Rectal smooth muscle tissue (tissue), 1 donor: ENCODE data around the gene HEY2.

ENCODE experiments used
- H3K27ac ChIP-seq: one replicate; pipeline ENCODE4 v1.7.0; 2013; ENCODE audit warnings: low read depth, low read length, inconsistent platforms
- H3K27me3 ChIP-seq: one replicate; pipeline ENCODE4 v1.7.0; 2013; ENCODE audit warnings: low read length; ENCODE audit not compliant: control insufficient read depth, insufficient read depth
- H3K36me3 ChIP-seq: one replicate; pipeline ENCODE4 v1.7.0; 2013; ENCODE audit warnings: low read length; ENCODE audit not compliant: control insufficient read depth, insufficient read depth
- H3K4me1 ChIP-seq: one replicate; pipeline ENCODE4 v1.7.0; 2013; ENCODE audit warnings: low read length; ENCODE audit not compliant: control insufficient read depth, insufficient read depth
- H3K4me3 ChIP-seq: one replicate; pipeline ENCODE4 v1.7.0; 2013; ENCODE audit warnings: low read length
- H3K9ac ChIP-seq: one replicate; pipeline ENCODE4 v1.7.0; 2013; ENCODE audit warnings: low read length

HEY2 gene

DNA sequence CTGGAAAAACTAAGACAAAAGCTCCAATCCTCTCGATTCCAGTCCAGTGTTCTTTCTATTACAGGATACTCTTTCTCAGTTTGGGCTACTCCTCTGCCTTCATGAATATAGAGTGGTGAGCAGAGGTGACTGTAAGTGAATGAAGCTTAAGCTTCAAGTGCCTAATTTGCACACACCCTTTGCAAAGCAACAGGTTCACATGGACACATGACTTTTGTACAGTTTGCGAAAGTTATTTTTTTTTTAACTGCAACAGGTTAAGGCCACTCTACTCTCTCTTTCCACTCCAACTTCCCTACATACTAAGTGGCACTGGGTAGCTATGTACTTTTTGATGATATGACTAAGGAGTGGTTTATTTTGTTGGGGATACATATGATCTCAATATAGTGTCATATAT is 19.4 kb upstream of the HEY2 start:
- Histone ChIP-seq H3K4me1 (no peaks in the 10 kb centered on the region), H3K36me3 (no peaks in the 10 kb centered on the region), H3K27me3 (no peaks in the 10 kb centered on the region), H3K27ac (no peak overlapping the region), H3K4me3 (no peak overlapping the region), H3K9ac (no peak overlapping the region)

DNA sequence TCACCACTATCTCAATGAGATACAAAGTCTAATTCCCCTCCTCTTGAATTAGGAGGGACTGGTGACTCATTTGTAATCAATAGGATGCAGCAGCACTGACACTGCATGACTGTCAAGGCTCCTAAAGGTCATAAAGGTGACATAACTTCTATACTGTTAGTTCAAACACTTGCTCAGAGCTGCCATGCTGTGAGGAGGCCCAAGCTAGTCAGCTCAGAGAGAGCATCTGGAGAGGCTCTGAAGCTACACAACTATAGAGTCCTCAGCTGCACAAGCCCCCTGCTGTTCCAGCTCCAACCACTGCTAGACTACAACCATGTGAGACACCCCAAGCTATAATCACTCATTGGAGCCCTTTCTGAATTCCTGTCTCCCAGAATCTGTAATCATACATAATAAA is 17.0 kb upstream of the HEY2 start:
- no peaks in the 10 kb centered on the region for H3K4me1 ChIP-seq
- H3K9ac ChIP-seq = no peak overlapping the region
- no peaks in the 10 kb centered on the region for H3K27me3 ChIP-seq
- no peak overlapping the region for H3K4me3 ChIP-seq
- H3K27ac ChIP-seq = no peak overlapping the region
- no peaks in the 10 kb centered on the region for H3K36me3 ChIP-seq

DNA sequence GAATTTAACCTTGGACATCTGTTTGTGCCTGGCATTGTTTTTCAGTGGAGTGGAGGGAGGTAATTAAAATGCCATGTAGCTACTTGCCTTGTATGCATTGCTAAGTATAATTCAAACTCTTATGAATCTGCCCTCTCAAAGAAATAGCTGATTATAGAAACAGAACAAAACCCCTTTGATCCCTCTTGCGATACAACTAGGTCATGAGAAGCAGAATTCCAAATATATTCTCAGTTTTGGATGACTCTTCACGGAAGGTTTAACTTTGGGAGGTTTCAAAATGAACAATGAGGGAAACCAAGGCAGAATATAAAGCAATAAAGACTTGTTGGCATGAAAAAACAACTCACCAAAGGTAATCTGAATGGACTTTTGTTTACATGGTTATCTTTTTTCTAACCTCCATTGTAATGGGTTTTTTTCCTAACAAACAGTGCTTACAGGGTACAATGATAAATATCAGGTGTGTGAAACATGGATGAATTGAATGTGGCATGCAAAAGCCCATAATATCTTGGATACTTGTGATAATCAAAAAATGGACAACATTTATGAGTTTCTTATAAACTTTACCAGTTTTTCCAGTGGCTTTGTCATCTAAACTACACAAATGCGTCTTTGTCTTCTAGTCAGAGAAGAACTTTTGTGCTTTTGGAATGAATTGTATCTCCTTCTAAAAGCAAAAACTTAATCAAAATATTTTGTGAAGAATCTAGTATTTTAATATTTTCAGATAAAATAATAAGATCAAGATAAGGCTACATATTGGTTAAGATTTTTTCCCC is 15.7 kb upstream of the HEY2 start:
- Histone ChIP-seq H3K27me3 (no peaks in the 10 kb centered on the region), H3K4me1 (no peaks in the 10 kb centered on the region), H3K36me3 (no peaks in the 10 kb centered on the region), H3K4me3 (no peak overlapping the region), H3K27ac (no peak overlapping the region), H3K9ac (no peak overlapping the region)

DNA sequence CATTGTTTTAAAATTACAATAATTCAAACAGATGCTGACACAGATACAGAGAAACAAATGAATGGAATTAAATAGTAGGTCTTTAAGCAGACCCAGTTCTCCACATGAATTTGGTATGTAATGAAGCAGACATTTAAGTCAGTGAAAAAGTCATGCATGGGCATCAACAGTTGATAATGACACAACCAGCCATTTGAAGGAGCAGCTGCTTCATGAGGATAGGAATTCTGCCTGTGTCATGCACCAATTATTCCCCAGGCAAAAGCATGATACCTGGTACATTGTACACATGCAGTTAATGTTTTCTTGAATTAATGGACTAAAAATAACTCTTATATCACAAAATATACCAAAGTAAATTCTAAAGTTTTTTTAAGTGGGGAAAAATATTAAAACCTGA is 11.2 kb upstream of the HEY2 start:
- Histone ChIP-seq H3K27ac (no peak overlapping the region), H3K9ac (no peak overlapping the region), H3K36me3 (no peaks in the 10 kb centered on the region), H3K4me3 (no peak overlapping the region), H3K4me1 (no peaks in the 10 kb centered on the region), H3K27me3 (no peaks in the 10 kb centered on the region)

DNA sequence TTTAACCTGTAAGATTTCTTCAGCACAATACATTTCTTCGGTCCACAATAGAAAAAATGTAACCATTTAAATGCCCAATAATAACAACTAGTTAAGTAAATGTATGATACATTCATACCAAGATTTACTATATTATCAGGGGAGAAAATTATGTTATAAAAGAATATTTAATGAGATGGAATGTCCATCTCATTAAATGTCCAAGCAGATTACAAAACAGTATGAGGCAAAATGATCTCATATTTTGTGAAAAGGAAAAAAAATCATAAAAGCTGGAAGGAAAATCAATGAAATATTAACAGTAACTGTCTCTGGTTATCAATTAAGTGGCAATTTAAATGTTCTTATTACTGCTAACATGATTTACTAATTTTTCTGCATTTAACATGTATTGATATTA is 10.1 kb upstream of the HEY2 start:
- Histone ChIP-seq H3K36me3 (no peaks in the 10 kb centered on the region), H3K4me3 (no peak overlapping the region), H3K27ac (no peak overlapping the region), H3K9ac (no peak overlapping the region), H3K27me3 (no peaks in the 10 kb centered on the region), H3K4me1 (no peaks in the 10 kb centered on the region)

DNA sequence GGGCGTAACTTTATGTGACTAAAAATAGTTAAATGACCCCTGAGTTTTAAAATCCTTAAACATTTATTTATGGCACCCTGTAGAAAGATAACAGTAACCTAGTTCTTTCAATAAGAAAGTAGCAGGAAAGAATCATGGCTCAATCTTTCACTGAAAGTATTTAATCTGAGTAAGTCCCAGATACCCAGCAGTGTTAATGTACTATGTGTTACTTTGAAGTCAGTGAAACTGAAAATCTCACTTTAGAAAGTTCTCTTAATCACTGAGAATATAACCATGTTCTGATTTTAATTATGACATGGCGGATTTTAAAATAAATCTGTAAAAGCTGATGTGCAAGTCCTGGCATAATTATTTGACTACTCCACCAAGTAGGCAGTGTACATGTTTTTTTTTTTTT is 8.1 kb upstream of the HEY2 start:
- H3K9ac ChIP-seq = no peak overlapping the region
- no peaks in the 10 kb centered on the region for H3K4me1 ChIP-seq
- no peak overlapping the region for H3K4me3 ChIP-seq
- no peaks in the 10 kb centered on the region for H3K36me3 ChIP-seq
- no peaks in the 10 kb centered on the region for H3K27me3 ChIP-seq
- H3K27ac ChIP-seq = no peak overlapping the region

DNA sequence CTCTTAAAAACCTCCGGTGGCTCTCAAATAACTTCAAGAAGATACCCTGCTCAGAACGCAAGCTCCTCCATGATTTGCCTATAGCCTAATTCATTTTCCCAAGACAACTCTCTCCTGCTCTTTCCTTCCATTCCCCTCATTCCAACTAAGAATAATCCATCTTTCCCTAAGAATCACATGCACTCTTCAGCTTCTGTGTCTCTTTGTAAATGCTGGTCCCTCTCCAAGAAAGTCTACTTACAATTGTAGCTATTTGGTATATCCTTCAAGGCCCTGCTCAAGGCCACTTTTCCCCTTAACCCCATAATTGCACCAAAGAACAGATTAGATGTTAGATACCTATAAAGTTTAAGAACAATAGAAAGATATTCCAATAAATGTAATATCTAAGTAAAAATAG is 7.4 kb upstream of the HEY2 start:
- Histone ChIP-seq H3K4me1 (no peaks in the 10 kb centered on the region), H3K36me3 (no peaks in the 10 kb centered on the region), H3K4me3 (no peak overlapping the region), H3K27ac (no peak overlapping the region), H3K9ac (no peak overlapping the region), H3K27me3 (peaks cover 3% of the 10 kb centered on the region)

DNA sequence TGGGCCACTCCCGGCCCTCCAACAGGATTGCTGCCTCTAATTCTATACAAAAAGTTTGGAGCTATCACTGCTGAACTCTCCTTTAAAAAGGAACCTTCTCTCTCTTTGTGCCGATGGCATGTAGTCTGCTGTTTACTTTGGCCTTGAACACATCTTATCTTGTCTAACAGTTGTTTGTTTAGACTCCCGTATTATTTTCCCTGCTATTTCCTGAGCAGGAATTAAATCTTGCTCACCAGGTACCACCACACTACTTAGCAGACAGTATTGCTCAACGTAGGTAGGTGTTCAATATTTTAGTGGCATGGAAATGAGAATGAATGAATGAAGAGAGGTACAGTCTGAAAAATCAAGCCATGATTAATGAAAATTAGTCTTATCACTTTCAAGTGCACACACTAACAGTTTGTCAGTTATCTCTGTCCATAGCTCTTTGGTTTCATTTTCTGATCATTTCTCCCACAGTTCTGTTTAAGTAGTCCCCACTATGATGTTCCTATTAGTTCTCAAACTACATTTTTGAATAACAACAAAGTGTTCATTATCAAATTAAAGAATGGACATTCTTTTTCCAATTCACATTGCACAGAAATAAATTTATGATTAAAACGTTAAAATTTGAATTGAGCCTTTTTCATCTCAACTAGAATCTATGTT is 6.8 kb upstream of the HEY2 start:
- no peak overlapping the region for H3K27ac ChIP-seq
- no peaks in the 10 kb centered on the region for H3K4me1 ChIP-seq
- no peak overlapping the region for H3K9ac ChIP-seq
- H3K36me3 ChIP-seq = no peaks in the 10 kb centered on the region
- peaks cover 5% of the 10 kb centered on the region for H3K27me3 ChIP-seq
- H3K4me3 ChIP-seq = no peak overlapping the region

DNA sequence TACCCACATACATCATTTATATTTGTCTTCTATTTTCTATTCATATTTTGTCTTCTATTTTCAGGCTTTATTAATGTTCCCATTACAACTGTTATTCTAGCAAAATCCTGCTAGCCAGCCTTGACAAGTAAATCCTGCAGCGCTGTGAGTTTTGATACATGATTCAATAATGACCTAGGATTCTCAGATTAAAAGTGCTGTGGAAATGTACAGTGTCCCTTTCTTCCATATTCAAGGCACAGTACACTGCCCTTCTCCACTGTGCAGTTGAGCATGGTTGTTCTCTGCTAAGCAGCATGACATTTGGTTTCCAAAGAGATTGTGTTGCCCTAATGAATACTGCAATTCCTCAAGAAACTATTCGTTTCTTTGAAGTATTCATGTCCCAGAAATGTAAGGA is 5.8 kb upstream of the HEY2 start:
- Histone ChIP-seq H3K4me1 (no peaks in the 10 kb centered on the region), H3K9ac (no peak overlapping the region), H3K4me3 (no peak overlapping the region), H3K27ac (no peak overlapping the region), H3K27me3 (peaks cover 5% of the 10 kb centered on the region), H3K36me3 (no peaks in the 10 kb centered on the region)

DNA sequence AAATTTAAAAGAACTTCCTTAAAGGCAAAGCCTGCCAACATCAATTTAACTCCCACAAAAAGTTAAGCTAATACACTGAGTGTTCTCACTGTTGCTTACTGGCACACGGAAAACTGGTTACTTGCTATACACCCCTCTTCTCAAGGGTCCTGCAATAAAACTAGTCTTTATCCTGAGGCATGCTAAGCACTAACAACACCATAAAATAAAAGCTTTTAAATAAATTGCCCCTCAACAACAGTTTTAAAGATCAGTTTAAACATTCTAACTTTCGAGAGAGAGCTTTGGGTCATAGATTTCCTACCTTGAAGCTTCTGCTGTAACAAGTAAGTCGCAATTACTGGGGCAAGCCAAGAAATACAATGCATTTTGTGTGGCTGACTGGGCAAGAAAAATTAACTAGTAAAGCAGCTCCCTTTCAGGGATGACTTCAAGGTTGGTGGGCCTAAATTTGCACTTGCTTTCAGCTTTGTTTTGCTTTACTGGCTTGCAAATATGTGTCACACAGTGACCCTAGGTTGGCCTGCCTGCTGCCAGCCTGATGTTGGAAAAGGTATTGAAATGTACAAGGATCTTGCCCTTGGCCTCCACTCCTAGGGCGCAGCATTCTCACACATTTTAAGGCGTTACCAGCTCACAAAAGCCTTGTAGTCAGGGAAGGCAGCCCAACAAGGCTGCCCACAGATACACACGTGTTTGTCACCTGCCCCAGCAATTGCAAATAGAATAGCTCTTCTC is 4.0 kb upstream of the HEY2 start:
- Histone ChIP-seq H3K27ac (no peak overlapping the region), H3K27me3 (peaks cover 7% of the 10 kb centered on the region), H3K9ac (no peak overlapping the region), H3K36me3 (no peaks in the 10 kb centered on the region), H3K4me1 (no peaks in the 10 kb centered on the region), H3K4me3 (no peak overlapping the region)

DNA sequence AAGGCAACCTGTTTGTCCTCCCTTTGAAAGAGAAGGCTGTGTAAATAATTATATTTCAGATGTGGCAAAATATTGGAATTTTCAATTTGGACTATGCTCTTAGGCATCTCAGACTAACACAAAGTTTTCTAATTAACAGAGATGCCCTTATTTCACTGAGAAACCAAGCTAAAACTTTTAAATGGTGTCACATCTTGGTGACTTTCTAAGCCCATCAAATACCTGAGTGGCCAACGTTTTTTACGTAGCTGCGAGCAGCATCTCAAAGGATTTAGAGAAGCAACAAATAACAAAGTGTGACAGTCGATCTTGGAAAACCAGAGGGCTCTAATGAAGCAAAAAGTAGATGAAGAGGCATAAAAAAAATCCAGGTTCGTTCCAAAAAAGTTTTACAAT is 3.4 kb upstream of the HEY2 start:
- no peak overlapping the region for H3K4me3 ChIP-seq
- H3K9ac ChIP-seq = no peak overlapping the region
- no peaks in the 10 kb centered on the region for H3K36me3 ChIP-seq
- no peak overlapping the region for H3K27ac ChIP-seq
- peaks cover 7% of the 10 kb centered on the region for H3K27me3 ChIP-seq
- H3K4me1 ChIP-seq = no peaks in the 10 kb centered on the region

DNA sequence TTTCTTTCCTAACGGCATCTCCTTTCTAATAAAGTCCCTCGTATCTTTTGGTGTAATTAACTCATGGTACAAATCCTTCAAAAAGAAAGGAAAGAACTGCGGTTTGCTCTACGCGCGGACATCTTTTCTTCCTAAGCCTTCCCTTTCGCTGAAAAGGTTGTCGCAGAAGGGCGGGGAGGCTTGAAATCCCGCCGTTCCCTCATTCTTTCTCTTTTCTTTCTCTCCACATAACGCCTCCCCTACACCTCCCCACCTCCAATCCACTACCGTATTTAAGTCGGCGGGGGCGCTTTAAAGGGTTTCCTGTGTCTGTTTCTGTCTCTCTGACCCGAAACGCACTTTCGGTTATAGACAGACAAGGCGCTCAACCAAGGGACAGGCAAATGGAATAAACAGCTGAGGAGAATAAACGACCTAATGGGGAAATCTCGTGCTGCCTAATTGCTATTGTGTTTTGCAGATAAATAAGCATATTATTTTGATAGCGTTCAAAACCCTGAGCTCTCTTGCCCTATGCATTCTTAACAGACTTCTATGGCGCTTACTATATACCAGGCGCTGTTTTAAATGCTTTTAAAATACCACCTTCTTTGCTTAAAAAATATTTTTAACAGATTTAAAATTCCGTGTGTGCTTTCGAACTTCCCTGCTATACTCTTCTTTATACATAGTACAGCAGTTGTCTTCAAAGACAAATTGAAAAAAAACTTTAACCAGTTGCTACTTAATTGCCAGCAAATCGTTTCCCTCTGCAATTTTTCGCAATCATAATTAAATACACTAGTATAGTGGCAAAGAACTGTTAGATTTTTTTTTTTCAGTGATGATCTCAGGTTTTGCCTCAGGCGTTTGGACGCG is 2.5 kb upstream of the HEY2 start:
- H3K27ac ChIP-seq = peak overlapping the region; percentile 70
- H3K9ac ChIP-seq = no peak overlapping the region
- H3K4me3 ChIP-seq = peak overlapping the region; percentile 62
- no peaks in the 10 kb centered on the region for H3K4me1 ChIP-seq
- H3K36me3 ChIP-seq = no peaks in the 10 kb centered on the region
- peaks cover 7% of the 10 kb centered on the region for H3K27me3 ChIP-seq
